SK-N-SH treated with all-trans-retinoic acid at 6 μM for 48 hours (cell line): ENCODE data around the gene MPP1.

Experiments used
- ARNTL ChIP-seq: fragments of 450-650 bp; formaldehyde crosslinking; IDR thresholded peaks from 2 replicates; pipeline ENCODE4 v1.5.0; 2020; ENCODE audit warnings: low read depth, mild to moderate bottlenecking, moderate library complexity, borderline replicate concordance
- OSR1 ChIP-seq: fragments of 250-450 bp; sonication (Bioruptor Pico); IDR thresholded peaks from 2 replicates; pipeline ENCODE4 v1.8.0; 2022; ENCODE audit warnings: moderate library complexity, mild to moderate bottlenecking, inconsistent platforms
- PATZ1 ChIP-seq: fragments of 250-450 bp; sonication (Bioruptor Pico); IDR thresholded peaks from 2 replicates; pipeline ENCODE4 v1.8.0; 2020; ENCODE audit warnings: mild to moderate bottlenecking, moderate library complexity, borderline replicate concordance
- TOX ChIP-seq: fragments of 250-450 bp; sonication (Bioruptor Pico); IDR thresholded peaks from 2 replicates; pipeline ENCODE4 v1.8.0; 2021; ENCODE audit warnings: mild to moderate bottlenecking, moderate library complexity, borderline replicate concordance
- ZFP3 ChIP-seq: fragments of 250-450 bp; sonication (Bioruptor Pico); IDR thresholded peaks from 2 replicates; pipeline ENCODE4 v1.5.0; 2020; ENCODE audit warnings: mild to moderate bottlenecking, moderate library complexity
- ZFP30 ChIP-seq: fragments of 450-650 bp; formaldehyde crosslinking; IDR thresholded peaks from 2 replicates; pipeline ENCODE4 v1.5.0; 2022; ENCODE audit warnings: mild to moderate bottlenecking, moderate library complexity
- ZNF70 ChIP-seq: fragments of 450-650 bp; formaldehyde crosslinking; IDR thresholded peaks from 2 replicates; pipeline ENCODE4 v1.5.0; 2020; ENCODE audit warnings: mild to moderate bottlenecking, moderate library complexity
- ZNF8 ChIP-seq: fragments of 450-650 bp; formaldehyde crosslinking; IDR thresholded peaks from 2 replicates; pipeline ENCODE4 v1.5.0; 2020; ENCODE audit warnings: mild to moderate bottlenecking, moderate library complexity

DNA sequence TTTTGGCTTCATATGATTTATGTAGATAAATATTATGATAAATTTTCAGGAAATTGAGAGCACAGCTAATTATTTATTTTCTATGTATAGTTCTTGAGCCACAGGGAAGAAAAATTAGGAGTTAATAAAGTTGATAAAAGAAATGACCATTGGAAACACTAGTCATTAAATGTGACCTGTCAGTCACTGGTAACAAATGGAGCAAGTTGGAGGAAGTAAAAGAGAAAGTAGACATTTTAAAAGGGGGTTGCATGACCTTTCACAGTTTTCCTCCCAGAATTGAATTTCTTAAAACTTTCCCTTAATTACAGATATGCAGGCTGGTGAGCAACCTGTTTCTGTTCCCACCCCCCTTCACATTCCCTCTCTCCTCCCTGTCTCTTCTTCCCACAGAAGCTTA lies 23.8 kb upstream of the MPP1 start:
- TF ChIP-seq ZNF70 (CRISPR knock-in tag) = no peak
- no peak for TF ChIP-seq PATZ1
- TF ChIP-seq OSR1 (CRISPR knock-in tag) = no peak
- no peak for TF ChIP-seq TOX (CRISPR knock-in tag)
- TF ChIP-seq ARNTL (CRISPR knock-in tag) = no peak
- no peak for TF ChIP-seq ZFP30 (CRISPR knock-in tag)
- TF ChIP-seq ZFP3 (CRISPR knock-in tag) = no peak
- TF ChIP-seq ZNF8 = no peak
